GM12878 (cell line): Measurements from ENCODE around the gene TNIP1. TPM values are rescaled to one million over a fixed set of nuclear protein-coding genes. Genes with fewer than 3 reads are reported as not detected.

Source experiments
- BCL11A ChIP-seq: IDR thresholded peaks from 2 replicates; pipeline ENCODE4 v1.6.1; 2011; ENCODE audit warnings: low read depth, low read length
- BMI1 ChIP-seq: fragments of 450-650 bp; IDR thresholded peaks from 2 replicates; pipeline ENCODE4 v1.6.1; 2016; ENCODE audit warnings: mild to moderate bottlenecking, moderate library complexity, borderline replicate concordance
- BRCA1 ChIP-seq: IDR thresholded peaks from 2 replicates; pipeline ENCODE4 v1.6.1; 2011; ENCODE audit warnings: low read depth, low read length, improper control_type of control experiment
- CHD2 ChIP-seq: IDR thresholded peaks from 2 replicates; pipeline ENCODE4 v1.6.1; 2011; ENCODE audit warnings: low read depth, low read length, improper control_type of control experiment, borderline replicate concordance
- HCFC1 ChIP-seq: fragments of 150-350 bp; IDR thresholded peaks from 2 replicates; pipeline ENCODE4 v1.6.1; 2014; ENCODE audit warnings: low read length
- IKZF1 ChIP-seq: fragments of 450-650 bp; conservative IDR thresholded peaks from 2 replicates; pipeline ENCODE4 v1.6.1; 2017; ENCODE audit warnings: antibody characterized with exemption, mild to moderate bottlenecking
- MEF2B ChIP-seq: fragments of 450-650 bp; IDR thresholded peaks from 2 replicates; pipeline ENCODE4 v1.6.1; 2018; ENCODE audit warnings: mild to moderate bottlenecking, moderate library complexity; ENCODE audit not compliant: partially characterized antibody, poor library complexity, severe bottlenecking
- NFIC ChIP-seq: IDR thresholded peaks from 2 replicates; pipeline ENCODE4 v1.6.1; 2012; ENCODE audit warnings: low read depth, mild to moderate bottlenecking, inconsistent platforms, low read length, moderate library complexity
- POLR2A ChIP-seq: IDR thresholded peaks from 2 replicates; pipeline ENCODE4 v1.6.1; 2011; ENCODE audit warnings: low read depth, mild to moderate bottlenecking, low read length
- RCOR1 ChIP-seq: conservative IDR thresholded peaks from 2 replicates; pipeline ENCODE4 v1.6.1; 2012; ENCODE audit warnings: low read depth, low read length, improper control_type of control experiment
- SUZ12 ChIP-seq: fragments of 200-600 bp; sonication (generic); IDR thresholded peaks from one replicate; pipeline ENCODE4 v1.6.1; 2018; ENCODE audit warnings: antibody characterized with exemption, mild to moderate bottlenecking; ENCODE audit not compliant: unreplicated experiment
- polyA plus RNA-seq, 11 experiments: library from polyadenylated mRNA; depleted of rRNA in 4 of 11; unstranded in 6 of 11; stranded (reverse) in 5 of 11; fragments of >200 nt; fragmentation: Nextera tagmentation in 4 of 11; fragmentation: Illumina TruSeq in 1 of 11; extraction: Ambion mirVana in 4 of 11; extraction: Trizol in 1 of 11; gene quantifications; 1 replicate in 1 of 11; 2 replicates in 10 of 11; pipeline versions ENCODE4 v1.2.1 to v1.2.3, GENCODE V29; 2011 to 2016; ENCODE audit warnings: inconsistent platforms in 2 of 11, missing spikeins in 2 of 11, low read depth in 1 of 11
- total RNA-seq, 4 experiments: library from RNA; depleted of rRNA in 3 of 4; stranded (reverse); fragments of >200 nt in 3 of 4; fragmentation: Illumina TruSeq in 1 of 4; extraction: Trizol in 1 of 4; gene quantifications; 2 replicates each; pipeline versions ENCODE4 v1.2.1 to v1.2.3, GENCODE V29; 2013 to 2021
- TF ChIP-seq, protein P1 (sequence below): IDR thresholded peaks from 2 replicates; pipeline ENCODE4 v1.6.1; 2011; ENCODE audit warnings: borderline replicate concordance, low read depth, mild to moderate bottlenecking, moderate library complexity, mixed read lengths, low read length; ENCODE audit not compliant: insufficient read depth; ENCODE audit errors: extremely low read length
- TF ChIP-seq, protein P2 (sequence below): fragments of 450-650 bp; IDR thresholded peaks from 2 replicates; pipeline ENCODE4 v1.6.1; 2016; ENCODE audit warnings: mild to moderate bottlenecking
- TF ChIP-seq, protein P3 (sequence below): fragments of 450-650 bp; IDR thresholded peaks from 2 replicates; pipeline ENCODE4 v1.6.1; 2017; ENCODE audit warnings: mild to moderate bottlenecking, moderate library complexity
- TF ChIP-seq, protein P4 (sequence below): fragments of 450-650 bp; IDR thresholded peaks from 2 replicates; pipeline ENCODE4 v1.6.1; 2014; ENCODE audit warnings: mild to moderate bottlenecking
- TF ChIP-seq, protein P5 (sequence below): fragments of 450-650 bp; IDR thresholded peaks from 2 replicates; pipeline ENCODE4 v1.6.1; 2017; ENCODE audit warnings: mild to moderate bottlenecking
- TF ChIP-seq, protein P6 (sequence below): fragments of 450-650 bp; IDR thresholded peaks from 2 replicates; pipeline ENCODE4 v1.6.1; 2016; ENCODE audit warnings: mild to moderate bottlenecking, moderate library complexity, borderline replicate concordance

Gene TNIP1
- total and polyA plus RNA-seq, 10 of the 15 experiments (the other 5 are each of a cell fraction or from before 2014, with no cell fraction given): 4.4 to 279 (median 150) TPM

DNA sequence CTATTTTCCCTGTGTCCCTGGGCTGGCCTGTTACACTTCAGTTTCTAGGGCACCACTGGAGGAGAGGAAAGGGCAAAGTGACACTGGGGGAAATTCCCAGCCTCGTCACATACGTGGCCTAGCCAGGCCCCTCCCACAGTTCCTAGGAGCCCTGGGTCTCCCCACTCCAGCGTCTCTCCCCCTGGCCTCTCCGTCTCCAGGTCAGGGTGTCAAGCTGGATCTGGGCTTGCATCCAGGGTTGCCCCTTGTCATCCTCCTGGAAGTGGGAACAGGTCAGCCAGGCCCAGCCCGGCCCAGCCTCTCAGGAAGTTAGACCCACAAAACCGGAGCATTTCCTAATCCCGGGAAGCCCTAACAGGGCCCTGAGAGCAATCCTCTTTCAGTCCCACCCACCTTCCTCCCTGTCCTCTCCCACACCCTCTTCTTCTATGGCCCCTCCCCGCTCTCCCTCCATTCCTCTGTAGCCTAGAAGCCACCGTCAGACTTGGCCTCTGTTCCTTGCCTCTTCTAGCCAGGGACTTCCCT, 4.7 kb upstream of the TNIP1 start (continued):
- TF ChIP-seq, protein P1, sequence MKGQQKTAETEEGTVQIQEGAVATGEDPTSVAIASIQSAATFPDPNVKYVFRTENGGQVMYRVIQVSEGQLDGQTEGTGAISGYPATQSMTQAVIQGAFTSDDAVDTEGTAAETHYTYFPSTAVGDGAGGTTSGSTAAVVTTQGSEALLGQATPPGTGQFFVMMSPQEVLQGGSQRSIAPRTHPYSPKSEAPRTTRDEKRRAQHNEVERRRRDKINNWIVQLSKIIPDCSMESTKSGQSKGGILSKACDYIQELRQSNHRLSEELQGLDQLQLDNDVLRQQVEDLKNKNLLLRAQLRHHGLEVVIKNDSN: no peak
- no peak for TF ChIP-seq BRCA1
- TF ChIP-seq HCFC1: no peak
- TF ChIP-seq, protein P2, sequence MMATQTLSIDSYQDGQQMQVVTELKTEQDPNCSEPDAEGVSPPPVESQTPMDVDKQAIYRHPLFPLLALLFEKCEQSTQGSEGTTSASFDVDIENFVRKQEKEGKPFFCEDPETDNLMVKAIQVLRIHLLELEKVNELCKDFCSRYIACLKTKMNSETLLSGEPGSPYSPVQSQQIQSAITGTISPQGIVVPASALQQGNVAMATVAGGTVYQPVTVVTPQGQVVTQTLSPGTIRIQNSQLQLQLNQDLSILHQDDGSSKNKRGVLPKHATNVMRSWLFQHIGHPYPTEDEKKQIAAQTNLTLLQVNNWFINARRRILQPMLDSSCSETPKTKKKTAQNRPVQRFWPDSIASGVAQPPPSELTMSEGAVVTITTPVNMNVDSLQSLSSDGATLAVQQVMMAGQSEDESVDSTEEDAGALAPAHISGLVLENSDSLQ: 0 out of 2 replicates have a peak, but pooled peaks have one; percentile 13
- TF ChIP-seq, protein P3, sequence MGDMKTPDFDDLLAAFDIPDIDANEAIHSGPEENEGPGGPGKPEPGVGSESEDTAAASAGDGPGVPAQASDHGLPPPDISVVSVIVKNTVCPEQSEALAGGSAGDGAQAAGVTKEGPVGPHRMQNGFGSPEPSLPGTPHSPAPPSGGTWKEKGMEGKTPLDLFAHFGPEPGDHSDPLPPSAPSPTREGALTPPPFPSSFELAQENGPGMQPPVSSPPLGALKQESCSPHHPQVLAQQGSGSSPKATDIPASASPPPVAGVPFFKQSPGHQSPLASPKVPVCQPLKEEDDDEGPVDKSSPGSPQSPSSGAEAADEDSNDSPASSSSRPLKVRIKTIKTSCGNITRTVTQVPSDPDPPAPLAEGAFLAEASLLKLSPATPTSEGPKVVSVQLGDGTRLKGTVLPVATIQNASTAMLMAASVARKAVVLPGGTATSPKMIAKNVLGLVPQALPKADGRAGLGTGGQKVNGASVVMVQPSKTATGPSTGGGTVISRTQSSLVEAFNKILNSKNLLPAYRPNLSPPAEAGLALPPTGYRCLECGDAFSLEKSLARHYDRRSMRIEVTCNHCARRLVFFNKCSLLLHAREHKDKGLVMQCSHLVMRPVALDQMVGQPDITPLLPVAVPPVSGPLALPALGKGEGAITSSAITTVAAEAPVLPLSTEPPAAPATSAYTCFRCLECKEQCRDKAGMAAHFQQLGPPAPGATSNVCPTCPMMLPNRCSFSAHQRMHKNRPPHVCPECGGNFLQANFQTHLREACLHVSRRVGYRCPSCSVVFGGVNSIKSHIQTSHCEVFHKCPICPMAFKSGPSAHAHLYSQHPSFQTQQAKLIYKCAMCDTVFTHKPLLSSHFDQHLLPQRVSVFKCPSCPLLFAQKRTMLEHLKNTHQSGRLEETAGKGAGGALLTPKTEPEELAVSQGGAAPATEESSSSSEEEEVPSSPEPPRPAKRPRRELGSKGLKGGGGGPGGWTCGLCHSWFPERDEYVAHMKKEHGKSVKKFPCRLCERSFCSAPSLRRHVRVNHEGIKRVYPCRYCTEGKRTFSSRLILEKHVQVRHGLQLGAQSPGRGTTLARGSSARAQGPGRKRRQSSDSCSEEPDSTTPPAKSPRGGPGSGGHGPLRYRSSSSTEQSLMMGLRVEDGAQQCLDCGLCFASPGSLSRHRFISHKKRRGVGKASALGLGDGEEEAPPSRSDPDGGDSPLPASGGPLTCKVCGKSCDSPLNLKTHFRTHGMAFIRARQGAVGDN: peak; percentile 42; the same call in 1 of the 2 replicates
- TF ChIP-seq BMI1: no peak
- no peak for TF ChIP-seq SUZ12
- TF ChIP-seq CHD2: no peak
- TF ChIP-seq IKZF1: peak; percentile 90
- TF ChIP-seq, protein P4, sequence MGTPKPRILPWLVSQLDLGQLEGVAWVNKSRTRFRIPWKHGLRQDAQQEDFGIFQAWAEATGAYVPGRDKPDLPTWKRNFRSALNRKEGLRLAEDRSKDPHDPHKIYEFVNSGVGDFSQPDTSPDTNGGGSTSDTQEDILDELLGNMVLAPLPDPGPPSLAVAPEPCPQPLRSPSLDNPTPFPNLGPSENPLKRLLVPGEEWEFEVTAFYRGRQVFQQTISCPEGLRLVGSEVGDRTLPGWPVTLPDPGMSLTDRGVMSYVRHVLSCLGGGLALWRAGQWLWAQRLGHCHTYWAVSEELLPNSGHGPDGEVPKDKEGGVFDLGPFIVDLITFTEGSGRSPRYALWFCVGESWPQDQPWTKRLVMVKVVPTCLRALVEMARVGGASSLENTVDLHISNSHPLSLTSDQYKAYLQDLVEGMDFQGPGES: no peak
- no peak for TF ChIP-seq NFIC
- peak; percentile 71 for TF ChIP-seq POLR2A
- no peak for TF ChIP-seq MEF2B
- TF ChIP-seq, protein P5, sequence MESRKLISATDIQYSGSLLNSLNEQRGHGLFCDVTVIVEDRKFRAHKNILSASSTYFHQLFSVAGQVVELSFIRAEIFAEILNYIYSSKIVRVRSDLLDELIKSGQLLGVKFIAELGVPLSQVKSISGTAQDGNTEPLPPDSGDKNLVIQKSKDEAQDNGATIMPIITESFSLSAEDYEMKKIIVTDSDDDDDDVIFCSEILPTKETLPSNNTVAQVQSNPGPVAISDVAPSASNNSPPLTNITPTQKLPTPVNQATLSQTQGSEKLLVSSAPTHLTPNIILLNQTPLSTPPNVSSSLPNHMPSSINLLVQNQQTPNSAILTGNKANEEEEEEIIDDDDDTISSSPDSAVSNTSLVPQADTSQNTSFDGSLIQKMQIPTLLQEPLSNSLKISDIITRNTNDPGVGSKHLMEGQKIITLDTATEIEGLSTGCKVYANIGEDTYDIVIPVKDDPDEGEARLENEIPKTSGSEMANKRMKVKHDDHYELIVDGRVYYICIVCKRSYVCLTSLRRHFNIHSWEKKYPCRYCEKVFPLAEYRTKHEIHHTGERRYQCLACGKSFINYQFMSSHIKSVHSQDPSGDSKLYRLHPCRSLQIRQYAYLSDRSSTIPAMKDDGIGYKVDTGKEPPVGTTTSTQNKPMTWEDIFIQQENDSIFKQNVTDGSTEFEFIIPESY: no peak
- TF ChIP-seq RCOR1: no peak
- TF ChIP-seq, protein P6, sequence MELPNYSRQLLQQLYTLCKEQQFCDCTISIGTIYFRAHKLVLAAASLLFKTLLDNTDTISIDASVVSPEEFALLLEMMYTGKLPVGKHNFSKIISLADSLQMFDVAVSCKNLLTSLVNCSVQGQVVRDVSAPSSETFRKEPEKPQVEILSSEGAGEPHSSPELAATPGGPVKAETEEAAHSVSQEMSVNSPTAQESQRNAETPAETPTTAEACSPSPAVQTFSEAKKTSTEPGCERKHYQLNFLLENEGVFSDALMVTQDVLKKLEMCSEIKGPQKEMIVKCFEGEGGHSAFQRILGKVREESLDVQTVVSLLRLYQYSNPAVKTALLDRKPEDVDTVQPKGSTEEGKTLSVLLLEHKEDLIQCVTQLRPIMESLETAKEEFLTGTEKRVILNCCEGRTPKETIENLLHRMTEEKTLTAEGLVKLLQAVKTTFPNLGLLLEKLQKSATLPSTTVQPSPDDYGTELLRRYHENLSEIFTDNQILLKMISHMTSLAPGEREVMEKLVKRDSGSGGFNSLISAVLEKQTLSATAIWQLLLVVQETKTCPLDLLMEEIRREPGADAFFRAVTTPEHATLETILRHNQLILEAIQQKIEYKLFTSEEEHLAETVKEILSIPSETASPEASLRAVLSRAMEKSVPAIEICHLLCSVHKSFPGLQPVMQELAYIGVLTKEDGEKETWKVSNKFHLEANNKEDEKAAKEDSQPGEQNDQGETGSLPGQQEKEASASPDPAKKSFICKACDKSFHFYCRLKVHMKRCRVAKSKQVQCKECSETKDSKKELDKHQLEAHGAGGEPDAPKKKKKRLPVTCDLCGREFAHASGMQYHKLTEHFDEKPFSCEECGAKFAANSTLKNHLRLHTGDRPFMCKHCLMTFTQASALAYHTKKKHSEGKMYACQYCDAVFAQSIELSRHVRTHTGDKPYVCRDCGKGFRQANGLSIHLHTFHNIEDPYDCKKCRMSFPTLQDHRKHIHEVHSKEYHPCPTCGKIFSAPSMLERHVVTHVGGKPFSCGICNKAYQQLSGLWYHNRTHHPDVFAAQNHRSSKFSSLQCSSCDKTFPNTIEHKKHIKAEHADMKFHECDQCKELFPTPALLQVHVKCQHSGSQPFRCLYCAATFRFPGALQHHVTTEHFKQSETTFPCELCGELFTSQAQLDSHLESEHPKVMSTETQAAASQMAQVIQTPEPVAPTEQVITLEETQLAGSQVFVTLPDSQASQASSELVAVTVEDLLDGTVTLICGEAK: no peak
- no peak for TF ChIP-seq BCL11A
